ENCODE results near the gene CMBL. TPM values are rescaled to one million over a fixed set of nuclear protein-coding genes. Genes with fewer than 3 reads are reported as not detected.

Gene CMBL
- total and polyA plus RNA-seq, 2 of the 13 experiments (the other 11 are each of a cell fraction or from before 2014, with no cell fraction given) = 11.5 to 17.0 TPM

- TF ChIP-seq DNMT1 (CRISPR knock-in tag; IDR thresholded peaks at IDR 0.05) = no peak
- TF ChIP-seq ZNF468 (CRISPR knock-in tag; IDR thresholded peaks at IDR 0.05) = no peak
- TF ChIP-seq ZNF782 (CRISPR knock-in tag; IDR thresholded peaks at IDR 0.05; ENCODE audit: borderline replicate concordance) = no peak
- peak; percentile 19; the same call in 1 of the 2 replicates for TF ChIP-seq HCFC1 (IDR thresholded peaks at IDR 0.05; ENCODE audit: low read depth, low read length)
- TF ChIP-seq GTF3A (CRISPR knock-in tag; conservative IDR thresholded peaks at IDR 0.05) = no peak
- peak; percentile 79; the same call in 1 of the 2 replicates for TF ChIP-seq ZNF574 (CRISPR knock-in tag; IDR thresholded peaks at IDR 0.05)
- no peak for TF ChIP-seq RNF219 (CRISPR knock-in tag; IDR thresholded peaks at IDR 0.05)
- no peak; the same call in 1 of the 2 replicates for TF ChIP-seq ZNF766 (CRISPR knock-in tag; IDR thresholded peaks at IDR 0.05; ENCODE audit: borderline replicate concordance)
- no peak for TF ChIP-seq ATF6 (CRISPR knock-in tag; conservative IDR thresholded peaks at IDR 0.05)
- peak; percentile 65 for TF ChIP-seq UBTF (CRISPR knock-in tag; IDR thresholded peaks at IDR 0.05)
- TF ChIP-seq AFF4 (CRISPR knock-in tag; IDR thresholded peaks at IDR 0.05) = no peak
- TF ChIP-seq CENPX (CRISPR knock-in tag; IDR thresholded peaks at IDR 0.05) = no peak
- peak; percentile 87 for TF ChIP-seq AGO2 (optimal IDR thresholded peaks at IDR 0.05; ENCODE audit: low read depth, low read length)
- no peak for TF ChIP-seq PHF21A (CRISPR knock-in tag; IDR thresholded peaks at IDR 0.05)
Measured at GRCh38 chr5:10249948-10250805, 57.5 kb downstream of the CMBL start, which contains the start of gene CCT5 (continued).

Measured in HepG2 (cell line).